GM18511 (cell line): ENCODE results near the gene ONECUT3.

Experiments
- ATAC-seq: cut with Tn5 transposase; IDR thresholded peaks from one replicate; pipeline ENCODE4 v1.9.1; 2021; ENCODE audit warnings: mild to moderate bottlenecking, moderate library complexity; ENCODE audit not compliant: unreplicated experiment

Gene ONECUT3

DNA sequence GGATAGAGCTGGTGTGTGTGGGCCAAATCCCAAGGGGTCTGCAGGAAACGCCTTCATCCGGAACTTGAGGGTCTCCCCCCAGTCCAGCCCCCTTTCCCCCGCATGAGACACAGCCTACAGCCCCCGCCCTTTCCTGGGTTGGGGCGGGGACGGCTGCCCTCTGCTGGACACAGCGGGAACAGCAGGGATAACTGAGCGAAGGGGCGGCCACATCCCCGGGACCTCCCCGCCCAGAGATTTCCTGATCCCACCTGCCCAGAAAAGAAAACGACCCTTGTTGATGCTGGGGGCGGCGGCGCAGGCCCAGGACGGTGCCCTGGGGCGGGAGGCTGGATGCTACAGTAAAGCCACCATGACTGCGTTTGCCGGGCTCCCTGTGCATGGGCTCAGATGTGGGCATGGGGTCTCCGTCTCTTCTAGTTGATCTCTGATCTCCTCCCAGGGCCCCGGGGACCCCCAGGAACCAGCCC is 14.2 kb downstream of the ONECUT3 start:
- ATAC-seq = no peak

GRCh38 chr19:1768248-1768647 is 14.9 kb downstream of the ONECUT3 start:
- no peak for ATAC-seq

- no peak for ATAC-seq
Measured at GRCh38 chr19:1768918-1769644, 15.8 kb downstream of the ONECUT3 start.

DNA sequence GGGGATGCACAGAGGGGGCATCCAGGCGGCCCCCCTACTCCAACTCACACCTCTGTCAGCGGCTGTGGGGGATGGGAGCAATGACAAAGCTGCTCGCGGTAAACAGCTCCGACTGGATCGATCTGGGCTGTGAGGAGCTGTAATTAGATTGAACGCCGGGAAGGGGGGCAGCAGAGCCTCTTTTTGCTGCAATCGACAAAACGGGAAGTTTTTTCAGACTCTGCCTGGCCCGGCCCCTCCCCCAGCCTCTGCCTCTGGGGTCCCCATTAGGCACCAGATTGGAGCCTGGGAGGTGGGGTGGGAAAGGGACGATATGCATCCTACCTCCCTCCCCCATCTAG is 16.3 kb downstream of the ONECUT3 start:
- ATAC-seq = no peak

DNA sequence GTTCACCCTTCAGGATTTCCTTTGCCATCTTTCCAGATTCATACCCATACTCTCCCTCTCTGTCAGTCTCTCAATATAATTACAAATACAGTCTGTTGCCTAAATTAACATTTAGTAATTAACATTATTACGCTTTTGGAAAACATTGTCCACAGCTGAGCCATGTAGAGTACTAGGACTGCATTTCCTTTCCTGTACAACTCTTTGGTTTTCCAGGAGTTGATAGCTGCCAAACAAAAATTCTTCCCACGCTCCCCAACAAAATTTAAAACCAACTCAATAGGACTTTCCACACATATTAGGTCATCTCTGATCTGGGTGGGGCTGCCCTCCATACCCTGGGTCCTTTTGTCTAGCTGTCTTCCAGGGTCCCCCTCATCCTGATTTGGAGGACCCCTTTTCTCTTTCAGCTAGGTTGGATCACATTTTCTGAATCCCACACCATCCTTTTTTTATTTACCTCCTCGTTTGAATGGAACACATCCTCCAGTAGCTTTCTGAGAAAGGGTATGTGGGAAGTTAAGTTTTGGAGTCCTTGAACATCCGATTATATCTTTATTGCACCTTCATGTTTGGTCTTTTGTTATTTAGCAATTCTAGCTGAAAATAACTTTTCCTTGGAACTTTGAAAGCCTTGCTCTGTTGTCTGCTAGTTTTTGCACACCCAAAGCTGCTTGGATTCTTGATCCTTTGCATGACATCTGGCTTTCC is 17.7 kb downstream of the ONECUT3 start:
- no peak for ATAC-seq

- ATAC-seq = no peak
Measured at GRCh38 chr19:1773184-1773583, 19.9 kb downstream of the ONECUT3 start.

DNA sequence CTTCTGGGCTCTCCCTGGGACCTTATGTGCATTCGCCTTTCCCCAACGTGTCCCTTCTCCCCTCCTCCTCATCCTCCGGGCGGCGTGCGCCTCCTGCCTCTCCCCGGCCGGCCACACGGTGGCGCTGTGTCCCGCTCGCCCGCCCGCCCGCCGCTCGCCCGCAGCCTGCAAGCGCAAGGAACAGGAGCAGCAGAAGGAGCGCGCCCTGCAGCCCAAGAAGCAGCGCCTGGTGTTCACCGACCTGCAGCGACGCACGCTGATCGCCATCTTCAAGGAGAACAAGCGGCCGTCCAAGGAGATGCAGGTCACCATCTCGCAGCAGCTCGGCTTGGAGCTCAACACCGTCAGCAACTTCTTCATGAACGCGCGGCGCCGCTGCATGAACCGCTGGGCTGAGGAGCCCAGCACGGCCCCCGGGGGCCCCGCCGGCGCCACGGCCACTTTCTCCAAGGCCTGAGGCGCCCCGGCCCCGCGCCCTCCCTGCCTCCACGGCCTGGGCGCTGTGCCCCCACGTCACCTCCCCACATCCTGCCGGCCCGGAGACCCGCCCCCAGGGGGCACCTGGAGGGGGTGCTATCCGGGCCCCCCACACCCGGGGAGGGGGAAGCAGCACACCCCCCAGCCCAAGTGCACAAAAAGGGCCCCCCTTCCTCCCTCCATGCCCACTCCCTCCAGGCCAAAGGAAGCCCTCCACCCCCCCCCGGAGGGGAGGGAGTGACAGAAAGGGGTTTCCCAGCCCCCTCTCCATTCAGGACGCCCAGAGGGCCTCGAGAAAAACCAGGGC is 21.9 kb downstream of the ONECUT3 start:
- no peak for ATAC-seq

- no peak for ATAC-seq
Measured at GRCh38 chr19:1775951-1776605, 22.8 kb downstream of the ONECUT3 start.

DNA sequence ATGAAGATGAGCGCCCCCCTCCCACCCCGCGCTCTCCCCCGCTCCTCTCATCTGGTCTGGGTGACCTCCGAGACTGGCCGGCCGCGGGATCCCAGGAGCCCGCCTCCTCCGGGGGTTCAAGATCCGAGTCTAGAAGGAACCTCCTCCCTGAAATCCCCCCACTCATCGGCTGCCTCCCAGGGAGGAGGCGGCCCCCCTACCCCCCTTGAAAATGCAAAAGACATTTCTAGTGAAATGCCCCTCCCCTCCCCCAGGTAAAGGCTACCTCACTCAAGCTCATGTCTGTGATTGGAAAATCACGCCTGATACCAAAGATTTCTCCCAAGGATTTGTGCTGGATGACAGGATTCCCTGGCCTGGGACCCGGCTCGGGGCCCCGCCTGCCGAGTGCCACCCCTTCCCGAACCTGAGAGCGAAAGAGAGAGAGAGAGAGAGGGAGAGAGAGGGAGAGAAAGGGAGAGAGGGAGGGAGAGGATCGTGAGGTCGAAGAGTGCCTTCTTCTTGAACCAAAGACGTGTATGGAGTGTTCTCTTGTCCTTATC is 23.4 kb downstream of the ONECUT3 start:
- ATAC-seq = no peak

- ATAC-seq = no peak
Measured at GRCh38 chr19:1777149-1777548, 23.8 kb downstream of the ONECUT3 start.

DNA sequence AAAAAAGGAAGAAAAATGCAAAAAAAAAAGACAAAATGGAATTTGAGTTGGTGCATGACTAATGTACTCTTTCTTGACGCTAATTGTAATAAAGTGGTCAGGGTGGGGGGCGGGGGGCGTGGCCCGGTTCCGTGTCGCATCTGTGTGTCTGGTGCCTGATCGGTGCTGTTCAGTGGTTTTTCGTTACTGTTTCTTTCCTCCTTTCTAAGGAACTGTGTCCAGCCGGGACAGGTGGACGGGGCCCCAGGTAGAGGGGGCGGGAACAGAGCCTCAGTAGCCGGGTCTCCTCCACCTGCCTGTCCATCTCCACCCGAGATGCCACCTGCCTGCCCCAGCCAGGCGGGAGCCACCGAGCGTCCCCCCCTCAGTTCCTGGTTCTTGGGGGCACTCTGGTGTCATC is 26.3 kb downstream of the ONECUT3 start:
- ATAC-seq = no peak

GRCh38 chr19:1780272-1780958 is 27.1 kb downstream of the ONECUT3 start:
- no peak for ATAC-seq

DNA sequence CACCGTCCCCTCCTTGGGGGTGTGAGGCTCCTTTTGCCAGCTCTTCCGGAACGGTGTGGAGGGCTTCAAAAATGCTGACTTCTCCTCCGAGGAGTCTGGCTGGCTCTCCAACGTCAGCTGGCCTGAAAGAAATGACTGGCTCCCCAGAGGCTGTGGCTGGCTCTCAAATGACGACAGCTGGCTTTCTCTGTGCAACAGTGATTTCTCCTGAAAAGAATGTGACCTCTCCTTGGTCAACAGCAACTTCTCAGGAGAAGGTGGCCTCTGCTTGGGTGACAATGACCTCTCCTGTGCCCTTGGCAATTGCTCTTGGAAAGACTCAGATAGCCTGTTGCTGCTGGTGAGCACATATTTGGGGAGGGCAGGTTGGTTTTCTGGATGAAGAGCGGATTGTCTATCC is 29.2 kb downstream of the ONECUT3 start:
- ATAC-seq = no peak

GRCh38 chr19:1783354-1783753 is 30.0 kb downstream of the ONECUT3 start:
- ATAC-seq = no peak

DNA sequence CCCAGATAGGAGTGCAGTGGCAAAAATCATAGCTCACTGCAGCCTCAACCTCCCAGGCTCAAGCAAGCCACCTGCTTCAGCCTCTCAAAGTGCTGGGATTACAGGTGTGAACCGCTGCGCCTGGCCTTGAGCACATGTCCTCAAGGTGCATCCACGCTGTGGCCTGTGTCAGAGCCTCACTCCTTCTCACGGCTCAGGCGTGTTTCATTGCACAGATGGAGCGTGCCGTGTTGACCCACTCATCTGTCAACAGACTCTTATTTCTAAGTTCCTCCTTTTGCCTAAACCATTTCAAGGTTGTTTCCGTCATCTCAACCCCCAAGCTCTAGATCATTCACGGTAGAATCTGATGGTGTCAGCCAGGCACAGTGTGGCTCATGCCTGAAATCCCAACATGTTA is 30.6 kb downstream of the ONECUT3 start:
- no peak for ATAC-seq

DNA sequence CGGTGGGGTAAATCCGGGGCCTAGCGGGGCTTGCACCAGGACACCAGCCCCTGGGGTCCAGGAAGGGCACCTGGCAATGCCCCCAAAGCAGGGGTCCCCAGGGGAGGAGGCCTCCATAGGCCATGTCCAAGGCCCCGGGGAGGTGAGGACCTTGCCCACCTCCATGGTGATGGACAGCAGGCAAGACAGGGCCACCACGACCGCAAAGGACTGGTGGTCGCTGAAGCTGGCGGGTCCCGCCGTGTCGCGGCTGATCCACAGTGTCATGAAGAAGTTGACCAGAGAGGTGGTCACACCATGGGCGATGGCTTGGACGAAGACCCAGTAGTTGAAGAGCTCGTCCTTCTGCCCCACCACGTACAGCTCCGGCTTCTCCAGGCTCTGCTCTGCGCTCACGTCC is 32.0 kb downstream of the ONECUT3 start:
- ATAC-seq = no peak

DNA sequence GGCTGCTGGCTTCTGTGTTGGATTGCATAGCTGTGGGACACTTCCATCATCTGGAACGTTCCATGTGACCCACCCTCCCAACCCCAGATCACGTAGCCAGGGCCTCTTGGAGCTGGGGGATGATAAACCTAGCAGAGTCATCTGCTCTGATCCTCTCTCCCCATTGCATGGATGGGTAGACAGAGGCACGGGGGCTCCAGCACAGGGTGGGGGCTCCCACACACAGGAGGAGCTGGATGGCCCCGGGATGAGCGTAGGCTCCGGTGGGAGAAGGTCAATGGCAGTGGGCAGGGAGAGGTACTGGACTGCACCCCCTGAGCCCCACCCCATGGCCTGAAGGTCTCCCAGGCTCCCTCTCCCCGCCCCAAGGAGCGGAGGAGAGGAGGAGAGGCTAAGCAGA is 33.4 kb downstream of the ONECUT3 start:
- no peak for ATAC-seq

GRCh38 chr19:1787116-1787515 is 33.8 kb downstream of the ONECUT3 start:
- ATAC-seq = no peak

DNA sequence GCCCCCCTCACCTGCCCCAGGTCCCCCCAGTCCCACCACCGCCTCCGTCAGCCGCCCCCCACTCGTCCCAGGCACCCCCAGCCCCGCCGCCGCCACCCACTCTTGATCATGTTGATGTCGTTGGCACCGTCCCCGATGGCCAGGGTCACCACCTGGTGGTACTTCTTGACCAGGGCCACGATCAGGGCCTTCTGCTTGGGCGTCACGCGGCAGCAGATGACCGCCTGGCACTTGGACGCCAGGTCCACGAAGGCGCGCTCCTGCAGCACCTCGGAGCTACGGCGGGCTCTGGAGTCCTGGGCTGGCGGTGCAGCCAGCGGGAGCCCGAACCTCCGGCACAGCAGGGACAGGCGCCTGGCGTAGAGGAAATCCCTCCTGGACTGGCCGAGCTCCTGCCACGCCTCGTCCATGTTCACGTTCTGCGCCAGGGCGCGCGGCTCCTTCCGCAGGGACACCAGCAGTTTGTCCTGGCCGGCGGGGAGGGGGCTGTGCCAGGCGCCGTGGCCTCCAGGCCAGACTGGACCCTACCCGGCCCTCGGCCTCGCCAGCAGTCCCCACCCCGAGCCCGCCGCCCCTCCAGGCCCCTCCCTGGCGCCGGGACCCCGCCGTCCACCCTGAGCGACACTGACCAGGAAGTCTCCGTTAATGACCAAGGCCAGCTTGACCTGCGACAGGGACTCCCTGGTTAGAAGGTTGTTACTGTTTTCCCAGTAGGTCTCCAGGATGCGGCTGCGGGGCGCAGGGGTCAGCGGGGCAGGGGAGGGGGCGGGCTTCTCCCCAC is 36.1 kb downstream of the ONECUT3 start:
- ATAC-seq = no peak
